Activated CD8-positive, alpha-beta memory T cell treated with anti-CD3 and anti-CD28 coated beads for 4 hours (primary cell): ENCODE results near the gene ATF1.

Source experiments
- DNase-seq, 2 donors: peaks; one replicate each; pipeline ENCODE4 v3.0.0-alpha.2; 2020; ENCODE audit warnings: low read depth in 2 of 2

Gene ATF1

GRCh38 chr12:50763639-50764285 lies at the start of gene ATF1:
Gene ATF1, plus strand, starts transcription at chr12:50764101. Its CDS starts 16,045 bp downstream, at chr12:50780146.
- DNase-seq = peak; percentile 75 to 81

GRCh38 chr12:50715174-50715573 lies 48.7 kb upstream of the ATF1 start:
- DNase-seq = no peak

DNA sequence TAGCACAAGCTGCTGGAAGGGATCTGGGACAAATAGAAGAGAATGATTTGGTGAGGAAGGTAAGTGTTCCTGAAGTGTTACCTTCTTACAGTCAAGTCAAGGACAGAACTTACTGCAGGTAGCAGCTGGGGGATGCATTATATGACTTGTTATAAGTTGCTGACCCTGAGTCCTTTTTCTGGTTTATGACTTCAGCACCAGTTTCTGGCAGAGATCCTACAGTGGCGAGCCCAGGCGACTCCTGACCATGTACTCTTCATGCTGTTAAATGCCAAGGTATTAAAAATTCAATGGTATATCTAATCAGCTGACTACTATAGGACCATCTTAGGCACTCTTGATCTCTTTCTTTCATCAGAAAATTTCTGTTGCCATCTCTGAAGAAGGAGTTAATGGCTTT lies 45.1 kb upstream of the ATF1 start:
- DNase-seq = no peak

DNA sequence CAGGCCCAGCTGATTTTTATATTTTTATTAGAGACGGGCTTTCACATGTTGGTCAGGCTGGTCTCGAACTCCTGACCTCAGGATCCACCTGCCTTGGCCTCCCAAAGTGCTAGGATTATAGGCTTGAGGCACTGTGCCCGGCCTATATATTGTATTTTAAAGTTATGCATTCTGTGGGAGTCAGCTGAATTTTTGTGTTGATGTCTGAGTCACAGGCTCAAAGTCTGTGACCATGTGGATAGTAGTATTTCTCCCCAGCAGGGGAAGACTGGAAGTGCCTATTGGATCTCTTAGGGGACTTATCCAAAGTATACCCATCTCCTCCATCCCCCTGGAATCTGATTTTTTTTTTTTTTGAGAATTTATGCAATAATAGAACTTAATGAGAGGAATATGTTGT lies 43.8 kb upstream of the ATF1 start:
- DNase-seq = no peak

GRCh38 chr12:50720501-50720900 lies 43.4 kb upstream of the ATF1 start:
- DNase-seq = no peak

DNA sequence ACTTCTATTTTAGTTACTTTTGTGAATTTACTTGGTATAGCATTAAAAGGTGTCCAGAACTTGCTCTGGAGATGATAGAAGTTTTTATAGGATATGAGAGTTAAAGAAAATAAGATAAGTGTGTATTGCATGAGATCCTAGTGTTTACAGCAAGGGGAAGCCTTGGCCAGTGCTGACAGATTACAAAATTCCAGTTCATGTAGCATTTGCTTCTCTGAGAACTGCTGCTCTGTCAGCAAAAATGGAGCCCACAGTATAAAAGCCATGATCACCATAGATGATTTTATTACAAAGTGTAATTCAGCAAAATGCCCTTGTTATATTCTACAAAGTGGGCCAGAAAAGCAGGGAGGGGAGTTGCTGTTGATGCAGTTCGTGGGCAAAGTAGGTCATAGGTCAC lies 40.0 kb upstream of the ATF1 start:
- DNase-seq = no peak

DNA sequence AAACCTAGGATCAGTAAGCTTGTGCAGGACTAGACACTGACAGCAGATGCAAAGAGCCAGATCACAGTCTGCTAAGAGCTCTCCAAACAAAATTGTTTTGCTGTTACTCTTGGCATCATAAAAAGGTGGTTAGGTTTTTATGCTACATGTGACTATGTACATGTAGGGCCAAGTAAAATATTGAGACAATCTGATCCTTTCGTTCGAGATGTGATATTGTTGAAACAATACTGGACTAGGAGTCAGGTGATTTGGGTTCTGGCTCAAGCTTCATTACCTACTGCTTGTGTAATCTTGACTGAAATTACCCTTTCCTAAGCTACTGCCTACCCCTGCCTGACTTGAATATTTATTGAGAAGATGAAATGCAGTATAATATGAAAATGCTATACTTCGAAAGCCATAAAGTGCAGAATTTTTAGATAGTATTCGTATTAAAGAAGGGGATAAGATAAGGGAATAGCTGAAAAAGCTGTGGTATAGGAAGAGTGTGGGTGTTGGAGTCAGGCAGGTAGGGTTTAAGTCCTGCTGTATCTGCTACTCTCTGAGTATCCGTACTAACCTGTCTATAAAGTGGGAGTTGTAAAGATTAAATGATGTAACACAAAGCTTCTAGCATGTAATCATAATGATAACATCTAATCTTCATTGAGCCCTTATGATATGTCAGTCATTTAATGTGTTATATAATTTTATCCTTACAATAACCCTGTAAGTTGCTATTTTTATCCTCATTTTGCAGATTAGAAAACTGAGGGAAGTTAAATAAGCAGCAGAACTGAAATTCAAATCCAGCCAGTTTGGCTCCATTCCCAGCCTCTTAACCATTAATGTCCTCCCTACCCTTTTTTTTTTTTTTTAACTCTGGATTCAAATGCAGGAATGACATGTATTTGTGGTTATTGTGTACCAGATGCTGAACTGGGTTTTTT lies 38.6 kb upstream of the ATF1 start:
- DNase-seq = no peak

- no peak for DNase-seq
Observed at GRCh38 chr12:50727466-50727865, 36.4 kb upstream of the ATF1 start.

- DNase-seq = no peak
Observed at GRCh38 chr12:50728417-50728816, 35.5 kb upstream of the ATF1 start.

- DNase-seq = no peak
Observed at GRCh38 chr12:50728841-50729240, 35.1 kb upstream of the ATF1 start.

DNA sequence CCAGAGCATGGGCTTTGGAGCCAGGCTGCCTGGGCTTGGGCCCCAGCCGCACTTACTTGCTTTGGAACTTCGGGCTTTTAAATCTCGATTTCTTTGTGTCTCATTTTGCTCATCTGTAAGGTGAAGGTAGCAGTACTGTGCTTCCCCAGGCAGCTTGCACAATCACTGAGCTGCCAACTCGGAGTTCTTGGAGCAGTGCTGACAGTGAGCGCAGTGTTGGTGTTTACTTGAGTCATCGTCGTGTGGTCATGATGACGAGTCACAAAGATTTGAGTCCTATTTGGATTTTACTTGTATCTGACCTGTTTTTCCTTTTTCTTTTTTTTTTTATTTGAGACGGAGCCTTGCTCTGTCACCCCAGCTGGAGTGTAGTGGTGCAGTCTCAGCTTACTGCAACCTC lies 31.3 kb upstream of the ATF1 start:
- no peak for DNase-seq

- DNase-seq = no peak
Observed at GRCh38 chr12:50733706-50734105, 30.2 kb upstream of the ATF1 start.

DNA sequence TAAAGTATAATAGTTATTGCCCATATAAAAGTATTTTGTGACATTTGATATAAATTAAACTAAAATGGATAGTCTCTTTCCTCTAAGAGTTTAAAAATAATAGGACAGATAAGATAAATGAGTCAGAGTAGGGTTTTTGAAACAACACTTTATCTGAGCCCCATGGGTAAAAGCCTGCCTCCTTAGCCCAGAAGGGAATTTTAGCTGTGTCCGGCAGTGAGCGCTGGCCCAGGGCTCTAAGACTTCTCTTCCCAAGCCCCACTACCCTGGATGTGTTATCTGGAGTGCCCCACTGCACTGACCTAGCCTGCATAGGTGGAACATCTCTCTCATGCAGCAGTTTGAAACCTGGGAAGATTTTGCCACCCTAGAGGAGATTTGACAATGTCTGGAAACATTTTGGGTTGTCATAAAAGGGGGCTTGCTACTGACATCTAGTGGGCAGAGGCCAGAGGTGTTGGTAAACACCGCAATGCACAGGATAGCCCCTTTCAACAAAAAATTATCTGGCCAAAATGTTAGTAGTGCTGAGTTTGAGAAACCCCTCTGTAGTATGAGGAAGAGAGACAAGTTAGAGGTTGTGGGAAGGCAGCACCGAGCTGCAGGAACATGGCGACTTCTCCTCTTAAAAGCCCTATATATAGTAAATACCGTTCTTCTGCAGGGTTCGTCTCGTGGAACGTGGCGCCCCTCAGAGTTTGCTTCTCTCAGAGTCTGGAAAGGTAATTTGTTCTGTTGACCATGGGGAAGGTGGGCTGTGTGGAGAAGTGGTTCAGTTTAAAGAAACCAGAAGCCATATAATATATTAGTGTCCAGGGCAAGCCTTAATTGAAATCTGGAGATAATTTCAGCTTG lies 29.3 kb upstream of the ATF1 start:
- DNase-seq = no peak

GRCh38 chr12:50739611-50740010 lies 24.3 kb upstream of the ATF1 start:
- DNase-seq = no peak

- no peak for DNase-seq
Observed at GRCh38 chr12:50740307-50740706, 23.6 kb upstream of the ATF1 start.

- no peak for DNase-seq
Observed at GRCh38 chr12:50742776-50743175, 21.1 kb upstream of the ATF1 start.

GRCh38 chr12:50745861-50746260 lies 18.0 kb upstream of the ATF1 start:
- DNase-seq = no peak

DNA sequence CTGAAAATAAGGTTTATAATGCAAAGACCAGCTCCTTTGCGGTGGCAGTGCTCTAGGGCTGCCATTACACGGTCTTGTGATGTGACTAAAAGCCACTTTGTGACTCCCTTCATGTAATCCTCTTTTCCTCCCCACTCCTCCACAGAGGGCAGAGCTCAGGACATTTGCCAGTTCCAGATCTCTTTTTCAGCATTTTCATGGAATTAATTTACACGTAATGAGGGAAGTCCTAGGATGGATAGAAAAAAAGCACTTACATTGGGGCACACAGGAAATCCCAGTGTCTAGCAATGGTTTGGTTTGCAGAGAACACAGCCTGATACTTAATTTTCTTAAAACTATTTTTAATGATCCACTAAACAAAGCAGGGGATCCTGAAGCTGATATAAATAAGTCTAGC lies 17.5 kb upstream of the ATF1 start:
- no peak for DNase-seq

DNA sequence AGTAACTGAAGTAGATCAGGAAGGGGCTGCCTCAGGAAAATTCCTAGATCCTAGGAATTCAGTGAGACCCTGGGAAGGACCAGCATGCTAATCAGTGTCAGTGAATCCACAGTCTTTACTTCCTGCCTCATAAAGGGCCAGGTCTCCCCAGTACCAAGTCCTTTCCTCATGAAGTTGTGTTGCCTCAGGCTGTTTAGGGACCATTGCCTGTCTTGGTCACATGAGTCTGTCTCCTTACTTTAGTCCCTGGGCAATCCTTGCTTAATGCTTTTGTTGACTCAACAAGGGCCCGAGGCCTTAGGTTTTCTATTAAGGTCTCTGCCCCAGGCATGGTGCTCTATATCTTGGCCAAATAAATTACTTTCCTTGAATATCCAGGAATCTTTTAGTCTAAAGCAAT lies 16.1 kb upstream of the ATF1 start:
- no peak for DNase-seq

DNA sequence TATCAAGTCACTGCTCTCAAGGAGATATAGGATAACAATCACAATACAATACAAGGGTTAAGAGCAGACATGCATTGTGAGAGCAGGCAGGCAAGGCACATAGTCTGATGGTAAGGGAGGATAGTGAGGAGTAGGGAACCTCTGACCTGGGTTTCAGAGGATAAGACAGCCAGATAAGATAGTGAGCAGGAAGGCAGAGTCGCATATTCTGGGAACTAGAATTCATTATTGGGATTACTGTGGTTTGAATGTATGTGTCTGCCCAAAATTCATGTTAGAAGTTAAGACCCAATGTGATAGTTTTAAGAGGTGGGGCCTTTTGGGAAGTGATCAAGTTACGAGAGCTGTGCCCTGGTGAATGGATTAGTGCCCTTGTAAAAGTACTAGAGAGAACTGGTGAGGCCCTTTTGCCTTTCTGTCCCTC lies 14.4 kb upstream of the ATF1 start:
- DNase-seq = no peak

- no peak for DNase-seq
Observed at GRCh38 chr12:50750366-50750765, 13.5 kb upstream of the ATF1 start.
